IMR-90 (cell line): Measurements from ENCODE around the gene SNX27. TPM values are rescaled to one million over a fixed set of nuclear protein-coding genes. Genes with fewer than 3 reads are reported as not detected.
A peak's percentile ranks its signal among the peaks of the same experiment; 100 is the strongest.

ENCODE experiments used
- ATAC-seq: fragments of 200-7000 bp; cut with Tn5 transposase; 2 replicates; pipeline ENCODE4 v1.9.1; 2020; ENCODE audit warnings: low read depth, mild to moderate bottlenecking, moderate library complexity
- BruUV-seq: library from RNA; stranded (reverse); fragments of 400-500 nt; replicated peaks from 2 replicates; lab custom pipeline; 2021; lab: Mats Ljungman, UMichigan
- CTCF ChIA-PET: fragments of 300-600 bp; formaldehyde crosslinking; extraction: SDS; loops from one replicate; lab custom pipeline; 2021; ENCODE audit warnings: antibody characterized with exemption; lab: Yijun Ruan, JAX
- POLR2A ChIA-PET: fragments of 300-600 bp; sonication (Branson Sonifier 250); formaldehyde crosslinking; loops from one replicate; lab custom pipeline; 2022; ENCODE audit warnings: antibody characterized with exemption; ENCODE audit not compliant: unreplicated experiment; lab: Charles Lee
- DNase-seq: peaks from one replicate; pipeline ENCODE4 v3.0.0; 2013
- H2AFZ ChIP-seq: replicated peaks from 2 replicates; pipeline ENCODE3; 2013; ENCODE audit warnings: low read length, mild to moderate bottlenecking; ENCODE audit not compliant: poor library complexity
- H2AK5ac ChIP-seq: 2 replicates; pipeline ENCODE4 v1.6.1; 2013; ENCODE audit warnings: low read depth, low read length, inconsistent platforms
- H2AK9ac ChIP-seq: replicated peaks from 2 replicates; pipeline ENCODE3; 2013; ENCODE audit warnings: mild to moderate bottlenecking, low read depth, low read length, moderate library complexity; ENCODE audit not compliant: poor library complexity
- H2BK120ac ChIP-seq: 2 replicates; pipeline ENCODE4 v1.6.1; 2013; ENCODE audit warnings: low read depth, low read length, inconsistent platforms
- H2BK15ac ChIP-seq: 3 replicates; pipeline ENCODE4 v1.6.1; 2013; ENCODE audit warnings: low read depth, low read length, inconsistent platforms
- H2BK20ac ChIP-seq: 2 replicates; pipeline ENCODE4 v1.6.1; 2013; ENCODE audit warnings: low read depth, mild to moderate bottlenecking, inconsistent platforms, low read length, moderate library complexity
- H2BK5ac ChIP-seq: 2 replicates; pipeline ENCODE4 v1.6.1; 2013; ENCODE audit warnings: mild to moderate bottlenecking, low read depth, low read length, inconsistent platforms; ENCODE audit not compliant: poor library complexity, severe bottlenecking
- H3K14ac ChIP-seq: replicated peaks from 2 replicates; pipeline ENCODE4 v1.6.1; 2013; ENCODE audit warnings: low read depth, low read length, inconsistent platforms
- H3K18ac ChIP-seq: 2 replicates; pipeline ENCODE4 v1.6.1; 2013; ENCODE audit warnings: low read depth, low read length, control low read depth
- H3K23ac ChIP-seq: 2 replicates; pipeline ENCODE4 v1.6.1; 2013; ENCODE audit warnings: low read depth, low read length, inconsistent platforms
- H3K27ac ChIP-seq: 2 replicates; pipeline ENCODE4 v1.5.1; 2013; ENCODE audit warnings: mild to moderate bottlenecking, control low read depth, low read length; ENCODE audit not compliant: insufficient read depth
- H3K27me3 ChIP-seq: 2 replicates; pipeline ENCODE4 v1.6.1; 2013; ENCODE audit warnings: low read length; ENCODE audit not compliant: control insufficient read depth, insufficient read depth
- H3K36me3 ChIP-seq: 2 replicates; pipeline ENCODE4 v1.6.1; 2013; ENCODE audit warnings: low read length, mixed read lengths; ENCODE audit not compliant: control insufficient read depth, insufficient read depth
- H3K4ac ChIP-seq: 2 replicates; pipeline ENCODE4 v1.6.1; 2013; ENCODE audit warnings: low read depth, low read length, inconsistent platforms
- H3K4me1 ChIP-seq: 2 replicates; pipeline ENCODE4 v1.6.1; 2013; ENCODE audit warnings: low read length, mixed read lengths; ENCODE audit not compliant: control insufficient read depth, insufficient read depth
- H3K4me2 ChIP-seq: 2 replicates; pipeline ENCODE4 v1.6.1; 2013; ENCODE audit warnings: low read depth, mild to moderate bottlenecking, control low read depth, low read length, moderate library complexity
- H3K4me3 ChIP-seq: 2 replicates; pipeline ENCODE4 v1.5.1; 2013; ENCODE audit warnings: low read depth, mild to moderate bottlenecking, control low read depth, low read length, moderate library complexity; ENCODE audit not compliant: insufficient read depth
- H3K56ac ChIP-seq: 2 replicates; pipeline ENCODE4 v1.6.1; 2013; ENCODE audit warnings: low read length, inconsistent platforms; ENCODE audit not compliant: insufficient read depth; ENCODE audit errors: extremely low read depth
- H3K79me1 ChIP-seq, 2 experiments: 2 replicates each; pipeline ENCODE4 v1.6.1; 2013; ENCODE audit warnings: low read length in 2 of 2, inconsistent platforms in 1 of 2, low read depth in 1 of 2
- H3K9ac ChIP-seq: 2 replicates; pipeline ENCODE4 v1.6.1; 2013; ENCODE audit warnings: low read depth, low read length, control low read depth
- H3K9me1 ChIP-seq: 2 replicates; pipeline ENCODE4 v1.6.1; 2013; ENCODE audit warnings: low read length, inconsistent platforms; ENCODE audit not compliant: insufficient read depth
- H3K9me3 ChIP-seq: 2 replicates; pipeline ENCODE4 v1.6.1; 2013; ENCODE audit warnings: low read length; ENCODE audit not compliant: control insufficient read depth, insufficient read depth
- H4K20me1 ChIP-seq: 2 replicates; pipeline ENCODE4 v1.6.1; 2013; ENCODE audit warnings: low read length, inconsistent platforms; ENCODE audit not compliant: insufficient read depth
- H4K5ac ChIP-seq: 2 replicates; pipeline ENCODE4 v1.6.1; 2013; ENCODE audit warnings: mild to moderate bottlenecking, low read depth, low read length, control low read depth
- H4K8ac ChIP-seq, 2 experiments: 2 replicates each; pipeline ENCODE4 v1.6.1; 2013; ENCODE audit warnings: low read depth in 2 of 2, low read length in 2 of 2, control low read depth in 1 of 2, inconsistent platforms in 1 of 2
- H4K91ac ChIP-seq: 2 replicates; pipeline ENCODE4 v1.6.1; 2013; ENCODE audit warnings: low read depth, low read length, inconsistent platforms; ENCODE audit not compliant: insufficient read depth
- MXI1 ChIP-seq: IDR thresholded peaks from 2 replicates; pipeline ENCODE4 v1.6.1; 2012; ENCODE audit warnings: low read depth, mild to moderate bottlenecking, low read length, moderate library complexity, borderline replicate concordance
- RCOR1 ChIP-seq: IDR thresholded peaks from 2 replicates; pipeline ENCODE4 v1.6.1; 2012; ENCODE audit warnings: mild to moderate bottlenecking, low read length, improper control_type of control experiment; ENCODE audit not compliant: insufficient replicate concordance
- WGBS, 2 experiments: methylation state at CpG; one replicate each; pipeline versions ENCODE4 v1.1.5 to v1.1.7; 2013; ENCODE audit warnings: missing lambda C conversion rate in 2 of 2; ENCODE audit not compliant: insufficient read length in 1 of 2; ENCODE audit errors: extremely low coverage in 2 of 2; 5-methylcytosine and 5-hydroxymethylcytosine counted together
- dilution Hi-C: fragments of 300-500 bp; cut with HindIII; formaldehyde crosslinking; loops from one replicate; pipeline ENCODE4 v1.14.3; 2018; ENCODE audit warnings: low sequenced_read_pairs; ENCODE audit not compliant: unreplicated experiment
- in situ Hi-C: fragments of 300-500 bp; cut with MboI; formaldehyde crosslinking; loops from 3 replicates; pipeline ENCODE4 v1.14.3; 2019; ENCODE audit warnings: low sequenced_read_pairs, inconsistent platforms, mixed read lengths
- intact Hi-C: fragments of 100-400 bp; cut with micrococcal nuclease; formaldehyde crosslinking; loops from 2 replicates; pipeline ENCODE4 v1.10.0; 2022
- polyA plus RNA-seq, 3 experiments: library from polyadenylated mRNA; depleted of rRNA; stranded (reverse); fragments of >200 nt; gene quantifications; 2 replicates each; pipeline ENCODE4 v1.2.3, GENCODE V29; 2012; ENCODE audit warnings: low replicate concordance in 1 of 3
- total RNA-seq: library from RNA; depleted of rRNA; stranded (reverse); fragments of >200 nt; gene quantifications from 2 replicates; pipeline ENCODE4 v1.2.3, GENCODE V29; 2012

The SNX27 gene
- total and polyA plus RNA-seq, 2 of the 4 experiments (the other 2 are of a cell fraction), result 12.3 to 25.6 TPM

- peak; percentile 37; the same call in 1 of the 2 replicates for TF ChIP-seq MXI1
- no peak for TF ChIP-seq RCOR1
- Histone ChIP-seq H3K9me1 (no peaks in the 10 kb centered on the region), H4K5ac (no peak overlapping the region), H3K9ac (no peak overlapping the region; the same call in 1 of the 2 replicates), H2AK5ac (no peak overlapping the region), H3K4me1 (peaks cover 2% of the 10 kb centered on the region; the same call in 1 of the 2 replicates), H3K27me3 (peaks cover 59% of the 10 kb centered on the region), H2AK9ac (no peak overlapping the region), H2BK20ac (no peak overlapping the region), H3K9me3 (no peaks in the 10 kb centered on the region), H2BK120ac (no peak overlapping the region), H2BK5ac (no peak overlapping the region), H3K4me2 (peak overlapping the region; percentile 84), H4K8ac (no peak overlapping the region), H4K91ac (no peak overlapping the region), H3K14ac (no peak overlapping the region), H3K4ac (no peak overlapping the region), H3K18ac (no peak overlapping the region), H3K79me1 (no peaks in the 10 kb centered on the region), H2BK15ac (no peak overlapping the region), H3K23ac (0 out of 2 replicates have a peak overlapping the region, but pooled peaks have one; percentile 40), H4K20me1 (no peaks in the 10 kb centered on the region), H3K36me3 (no peaks in the 10 kb centered on the region), H3K56ac (no peak overlapping the region), H3K27ac (no peak overlapping the region), H2AFZ (no peak overlapping the region), H3K4me3 (peak overlapping the region; percentile 21; the same call in 1 of the 2 replicates)
- CTCF ChIA-PET, result interaction anchor here (0.5 to 1.4 kb wide), 2 partner anchors 14 to 21 kb away, joined by 3 to 8 read pairs; no protein-coding TSS in a partner anchor
- dilution Hi-C loops, result no loop called here
- peak; percentile 33; the same call in 1 of the 2 replicates for ATAC-seq
- POLR2A ChIA-PET, result interaction anchor here (1.0 kb wide), 1 partner anchor 118 kb away, joined by 3 read pairs; no protein-coding TSS in a partner anchor
- BruUV-seq, result no TSS peak
- intact Hi-C loops, result no loop called here
- peak; percentile 22 for DNase-seq
- in situ Hi-C loops, result no loop called here
- WGBS, 2 experiments, result no CpG with 5 or more reads among the region's 5 CpGs
These were observed 108.7 kb downstream of the SNX27 start for GRCh38 chr1:151720554-151720953.
